ENCODE data around the gene ANO4.

Gene ANO4

GRCh38 chr12:100794441-100795173, at the start of gene ANO4:
Gene ANO4 (plus strand): TSS chr12:100794776. CDS start chr12:100901786, 107,010 bp downstream.
- peak; percentile 70 for DNase-seq

- no peak for DNase-seq
These were observed 49.1 kb upstream of the ANO4 start for GRCh38 chr12:100745378-100746071.

- DNase-seq: no peak
These were observed 41.7 kb upstream of the ANO4 start for GRCh38 chr12:100752841-100753240.

GRCh38 chr12:100753837-100754236, 40.7 kb upstream of the ANO4 start:
- no peak for DNase-seq

- no peak for DNase-seq
These were observed 39.4 kb upstream of the ANO4 start for GRCh38 chr12:100755186-100755585.

GRCh38 chr12:100758083-100758482, 36.5 kb upstream of the ANO4 start:
- no peak for DNase-seq

- DNase-seq: no peak
These were observed 27.2 kb upstream of the ANO4 start for GRCh38 chr12:100767371-100767770.

- DNase-seq: no peak
These were observed 26.6 kb upstream of the ANO4 start for GRCh38 chr12:100767950-100768349.

- DNase-seq: no peak
These were observed 15.5 kb upstream of the ANO4 start for GRCh38 chr12:100778967-100779590.

- DNase-seq: no peak
These were observed 5.4 kb upstream of the ANO4 start for GRCh38 chr12:100789146-100789545.

- DNase-seq: no peak
These were observed 4.6 kb upstream of the ANO4 start for GRCh38 chr12:100789975-100790374.

GRCh38 chr12:100790552-100790951, 4.0 kb upstream of the ANO4 start:
- DNase-seq: no peak

GRCh38 chr12:100793182-100793581, 1.4 kb upstream of the ANO4 start:
- DNase-seq: no peak

- DNase-seq: no peak
These were observed 711 bp downstream of the ANO4 start for GRCh38 chr12:100795174-100795799.

- peak; percentile 7 for DNase-seq
These were observed 1.2 kb downstream of the ANO4 start for GRCh38 chr12:100795800-100796179.

- DNase-seq: no peak
These were observed 2.0 kb downstream of the ANO4 start for GRCh38 chr12:100796621-100797020.

- no peak for DNase-seq
These were observed 2.7 kb downstream of the ANO4 start for GRCh38 chr12:100797246-100797645.

- DNase-seq: no peak
These were observed 3.2 kb downstream of the ANO4 start for GRCh38 chr12:100797786-100798185.

GRCh38 chr12:100798286-100799160, 3.9 kb downstream of the ANO4 start:
- peak; percentile 4 for DNase-seq

GRCh38 chr12:100799770-100800169, 5.2 kb downstream of the ANO4 start:
- DNase-seq: no peak

GRCh38 chr12:100800723-100801122, 6.1 kb downstream of the ANO4 start:
- DNase-seq: no peak

GRCh38 chr12:100801320-100801719, 6.7 kb downstream of the ANO4 start:
- DNase-seq: no peak

- no peak for DNase-seq
These were observed 14.2 kb downstream of the ANO4 start for GRCh38 chr12:100808777-100809176.

Data from retina (tissue), 1 donor.